ENCODE data around the gene ATOSB. TPM values are rescaled to one million over a fixed set of nuclear protein-coding genes. Genes with fewer than 3 reads are reported as not detected.

ATOSB gene
- total and polyA plus RNA-seq, 9 of the 15 experiments (the other 6 are each of a cell fraction or from before 2014, with no cell fraction given) = 0.45 to 8.0 (median 4.2) TPM

GRCh38 chr9:35072461-35073278 is 43.0 kb downstream of the ATOSB start, which contains the start of gene VCP (continued):
- no peak for TF ChIP-seq THRB (CRISPR knock-in tag; conservative IDR thresholded peaks at IDR 0.05)
- TF ChIP-seq NFXL1 (CRISPR knock-in tag; IDR thresholded peaks at IDR 0.05) = no peak
- TF ChIP-seq, protein P1, sequence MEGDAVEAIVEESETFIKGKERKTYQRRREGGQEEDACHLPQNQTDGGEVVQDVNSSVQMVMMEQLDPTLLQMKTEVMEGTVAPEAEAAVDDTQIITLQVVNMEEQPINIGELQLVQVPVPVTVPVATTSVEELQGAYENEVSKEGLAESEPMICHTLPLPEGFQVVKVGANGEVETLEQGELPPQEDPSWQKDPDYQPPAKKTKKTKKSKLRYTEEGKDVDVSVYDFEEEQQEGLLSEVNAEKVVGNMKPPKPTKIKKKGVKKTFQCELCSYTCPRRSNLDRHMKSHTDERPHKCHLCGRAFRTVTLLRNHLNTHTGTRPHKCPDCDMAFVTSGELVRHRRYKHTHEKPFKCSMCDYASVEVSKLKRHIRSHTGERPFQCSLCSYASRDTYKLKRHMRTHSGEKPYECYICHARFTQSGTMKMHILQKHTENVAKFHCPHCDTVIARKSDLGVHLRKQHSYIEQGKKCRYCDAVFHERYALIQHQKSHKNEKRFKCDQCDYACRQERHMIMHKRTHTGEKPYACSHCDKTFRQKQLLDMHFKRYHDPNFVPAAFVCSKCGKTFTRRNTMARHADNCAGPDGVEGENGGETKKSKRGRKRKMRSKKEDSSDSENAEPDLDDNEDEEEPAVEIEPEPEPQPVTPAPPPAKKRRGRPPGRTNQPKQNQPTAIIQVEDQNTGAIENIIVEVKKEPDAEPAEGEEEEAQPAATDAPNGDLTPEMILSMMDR (IDR thresholded peaks at IDR 0.05 in 2 of 3, conservative IDR thresholded peaks at IDR 0.05 in 1 of 3; ENCODE audit: insufficient read depth in 2 of 3, low read depth in 1 of 3, low read length in 3 of 3) = no peak
- TF ChIP-seq BRCA1 (IDR thresholded peaks at IDR 0.05) = no peak
- TF ChIP-seq BRCA1 (CRISPR knock-in tag; IDR thresholded peaks at IDR 0.05) = no peak
- TF ChIP-seq ARID4B (CRISPR knock-in tag; IDR thresholded peaks at IDR 0.05) = no peak
- TF ChIP-seq MAFK (IDR thresholded peaks at IDR 0.05; ENCODE audit: low read length) = peak; percentile 43
- TF ChIP-seq POU5F1 (IDR thresholded peaks at IDR 0.05; ENCODE audit: borderline replicate concordance, low read depth, low read length, partially characterized antibody) = no peak
- peak; percentile 58; the same call in 1 of the 2 replicates for TF ChIP-seq KLF1 (tag; IDR thresholded peaks at IDR 0.05)
- no peak for TF ChIP-seq ZNF311 (CRISPR knock-in tag; IDR thresholded peaks at IDR 0.05)
- TF ChIP-seq ZNF384 (IDR thresholded peaks at IDR 0.05; ENCODE audit: low read depth, low read length) = no peak
- peak; percentile 88 for TF ChIP-seq CEBPZ (IDR thresholded peaks at IDR 0.05; ENCODE audit: borderline replicate concordance, low read depth, low read length)
- TF ChIP-seq CBX8 (IDR thresholded peaks at IDR 0.05; ENCODE audit: borderline replicate concordance, extremely low read depth, low read depth, low read length, poor library complexity, severe bottlenecking) = no peak
- TF ChIP-seq GTF2F1 (IDR thresholded peaks at IDR 0.05; ENCODE audit: low read depth, low read length) = no peak; the same call in 1 of the 2 replicates
